SKM-1 (cell line): ENCODE results near the gene ZW10.
"Not testable (repeated sequence)": the region's sequence is repeated elsewhere in the genome, so short reads cannot be mapped to it uniquely, and the experiment has no call there.

Source experiments
- DNase-seq: peaks from one replicate; lab custom pipeline; 2025; ENCODE audit not compliant: unreplicated experiment; lab: John Stamatoyannopoulos, UW

The ZW10 gene

DNA sequence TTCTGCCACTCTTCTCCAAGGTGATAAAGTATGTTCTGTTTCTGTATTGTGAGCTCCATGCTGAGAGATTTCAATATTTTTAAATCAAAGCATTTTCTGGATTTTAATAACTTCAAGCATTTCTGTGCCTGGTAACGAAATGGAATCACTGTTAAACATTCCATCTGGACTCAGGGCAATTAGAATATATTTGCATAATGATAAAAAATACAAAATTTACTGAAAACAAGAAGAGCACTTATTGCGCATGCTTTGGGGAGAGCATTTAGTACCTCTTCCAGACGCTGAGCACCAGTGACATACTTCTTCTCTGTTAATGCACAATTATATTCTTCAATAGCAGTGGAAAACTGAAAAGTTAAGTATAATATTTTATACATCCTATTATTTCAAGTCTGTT is 13.3 kb downstream of the ZW10 start:
- DNase-seq = no peak

DNA sequence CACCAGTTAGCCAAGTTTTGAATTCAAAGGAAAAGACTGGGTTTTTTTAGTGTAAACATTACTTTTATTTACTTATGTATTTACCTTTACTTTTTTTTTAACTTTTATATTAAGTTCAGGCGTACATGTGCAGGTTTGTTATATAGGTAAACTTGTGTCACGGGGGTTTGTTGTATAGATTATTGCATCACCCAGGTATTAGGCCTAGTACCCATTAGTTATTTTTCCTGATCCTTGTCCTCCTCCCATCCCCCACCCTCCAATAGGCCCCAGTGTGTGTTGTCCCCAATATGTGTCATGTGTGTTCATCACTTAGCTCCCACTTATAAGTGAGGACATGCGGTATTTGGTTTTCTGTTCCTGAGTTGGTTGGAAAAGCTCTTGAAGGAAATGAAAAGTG is 20.6 kb downstream of the ZW10 start:
- DNase-seq = no peak

DNA sequence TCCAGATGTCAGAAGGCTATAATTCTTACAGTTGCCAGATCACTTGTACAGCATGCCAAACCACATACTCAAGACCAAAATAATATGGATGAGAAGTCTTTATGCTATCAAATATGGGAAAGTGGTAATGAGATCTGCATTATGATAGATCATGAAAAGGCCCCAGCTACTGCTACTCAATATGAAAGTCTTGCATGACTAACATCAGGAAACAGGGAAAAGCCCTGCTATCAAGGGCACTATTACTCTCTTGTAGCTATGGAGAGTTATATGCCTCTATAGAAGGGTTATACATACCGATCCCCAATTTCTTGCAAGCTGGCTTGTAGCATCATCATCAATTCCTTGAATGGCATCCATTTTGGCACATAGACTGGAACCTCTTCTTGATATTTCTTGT is 37.2 kb downstream of the ZW10 start:
- no peak for DNase-seq

DNA sequence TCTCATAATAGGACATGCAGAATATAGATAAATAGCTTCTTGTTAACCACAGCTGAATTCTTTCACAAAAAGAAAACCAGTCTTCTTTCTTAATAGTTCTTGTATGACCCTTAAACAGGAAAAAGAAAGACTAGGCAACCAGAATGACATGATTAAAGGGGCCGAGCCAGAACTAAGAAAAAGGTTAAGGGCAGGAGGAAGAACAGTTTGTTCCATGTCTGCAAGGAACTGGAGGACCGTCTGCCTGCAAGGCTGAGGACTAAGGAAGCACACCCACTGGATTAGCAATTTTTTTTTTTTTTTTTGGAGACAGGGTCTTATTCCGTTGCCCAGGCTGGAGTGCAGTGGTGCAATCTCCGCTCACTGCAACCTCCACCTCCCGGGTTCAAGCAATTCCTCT is 41.4 kb downstream of the ZW10 start:
- no peak for DNase-seq

DNA sequence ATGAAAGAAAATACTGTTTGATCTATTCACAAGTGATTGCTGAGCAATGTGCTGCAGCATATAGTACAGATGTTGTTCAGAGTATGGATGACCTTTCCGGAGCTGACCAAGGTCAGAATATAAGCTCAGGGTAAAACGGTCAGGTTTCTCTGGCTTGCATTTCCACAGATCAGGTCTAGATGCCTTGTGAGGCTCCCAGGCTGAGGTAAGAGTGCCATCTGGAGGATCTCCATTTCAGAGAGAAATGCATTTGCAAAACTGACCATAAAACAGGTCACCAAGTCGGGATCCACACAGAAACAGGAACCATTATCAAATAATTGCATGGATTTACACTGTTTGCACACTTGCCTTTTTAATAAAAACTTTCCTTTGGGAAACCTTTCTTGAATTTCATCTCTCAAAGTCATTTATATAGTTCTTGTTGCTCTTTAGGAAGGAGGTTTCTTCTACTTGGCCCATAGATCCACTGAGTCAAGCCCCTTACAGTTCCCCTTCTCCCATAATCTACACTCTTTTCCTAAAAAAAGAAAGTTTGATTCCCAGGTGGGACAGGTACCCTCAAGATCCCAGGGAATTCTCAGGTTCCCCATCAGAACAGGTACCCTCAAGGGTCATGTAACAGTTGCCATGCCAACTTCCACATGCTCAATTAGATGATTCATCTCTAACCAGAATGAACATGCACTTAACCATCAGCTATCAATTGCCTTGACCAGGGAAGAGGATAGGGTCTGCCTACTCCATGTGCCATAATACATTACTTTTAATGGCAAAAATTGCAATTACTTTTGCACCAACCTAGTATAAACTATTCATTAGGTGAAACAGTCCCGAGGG is 42.4 kb downstream of the ZW10 start:
- no peak for DNase-seq

DNA sequence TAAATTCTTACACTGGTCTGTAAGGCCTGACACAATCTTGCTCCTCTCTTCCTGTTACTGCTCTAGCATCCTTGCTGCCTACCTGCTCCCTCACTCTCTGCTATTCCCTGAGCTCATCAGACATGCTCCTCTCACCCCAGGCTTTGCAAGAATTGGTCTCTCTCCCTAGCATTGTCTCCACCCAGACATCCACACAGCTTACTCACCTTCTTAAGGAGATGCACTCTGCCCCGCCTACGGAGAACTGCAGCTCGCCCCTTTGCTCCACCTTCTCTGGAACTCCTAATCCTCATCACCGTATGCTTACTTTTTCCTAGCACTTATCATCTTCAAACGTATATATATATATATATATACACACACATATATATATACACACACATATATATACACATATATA is 44.0 kb downstream of the ZW10 start:
- DNase-seq = no peak

DNA sequence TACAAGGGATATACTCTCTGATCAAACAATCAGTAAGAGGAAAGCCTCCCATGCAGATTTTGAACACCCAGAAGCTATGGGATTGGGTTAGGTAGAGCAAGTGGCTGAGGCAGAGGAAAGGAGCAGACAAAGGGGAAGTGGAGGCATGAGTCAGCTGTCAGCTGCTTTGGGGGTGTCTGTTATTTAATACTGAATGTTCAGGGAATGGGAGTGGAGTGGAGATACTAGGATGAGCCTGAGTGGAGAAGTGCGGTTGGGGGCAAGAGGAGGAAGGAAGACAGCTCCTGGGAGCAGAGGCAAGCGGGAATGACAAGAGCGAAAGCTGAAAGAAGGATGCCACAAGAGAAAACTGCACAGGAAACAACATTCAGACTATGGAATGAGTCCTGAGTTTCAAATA is 44.7 kb downstream of the ZW10 start:
- DNase-seq = peak; percentile 10

DNA sequence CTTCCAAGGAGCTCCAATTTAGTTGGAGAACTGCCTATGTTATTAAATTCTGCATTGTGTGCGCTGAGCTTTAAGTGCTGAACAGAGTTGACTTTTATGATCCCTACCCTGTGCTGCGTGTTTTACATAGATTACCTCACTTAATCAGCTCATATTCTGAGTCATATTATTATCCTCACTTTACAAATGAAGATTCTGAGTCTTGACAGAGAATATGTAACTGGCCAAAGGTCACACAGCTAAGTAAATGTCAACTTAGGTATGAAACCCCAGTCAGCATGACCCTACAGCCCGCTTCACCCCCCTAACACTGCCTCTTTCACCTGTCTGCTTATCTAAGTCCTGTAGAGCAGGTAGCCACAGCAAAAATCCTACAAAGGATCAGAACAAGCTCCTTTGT is 47.6 kb downstream of the ZW10 start:
- DNase-seq = no peak

DNA sequence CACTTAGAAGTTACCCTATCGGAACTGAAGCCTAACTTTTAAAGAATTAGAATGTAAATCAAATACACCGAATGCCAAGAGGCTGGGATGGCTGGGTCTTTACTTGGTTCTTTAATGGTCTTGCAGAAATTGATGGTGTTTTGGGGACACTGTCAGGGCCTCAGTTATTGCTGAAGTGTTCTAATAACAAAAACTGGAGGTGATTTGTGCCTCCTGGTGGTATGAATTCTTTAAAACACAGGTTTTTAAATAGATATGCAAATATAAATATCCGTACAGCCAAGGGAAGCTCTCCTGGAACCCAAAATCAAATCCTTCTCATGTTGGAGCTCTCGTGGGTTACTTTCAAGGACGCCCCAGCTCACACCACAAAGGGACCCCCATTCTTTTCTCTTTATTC is 48.1 kb downstream of the ZW10 start:
- no peak for DNase-seq

DNA sequence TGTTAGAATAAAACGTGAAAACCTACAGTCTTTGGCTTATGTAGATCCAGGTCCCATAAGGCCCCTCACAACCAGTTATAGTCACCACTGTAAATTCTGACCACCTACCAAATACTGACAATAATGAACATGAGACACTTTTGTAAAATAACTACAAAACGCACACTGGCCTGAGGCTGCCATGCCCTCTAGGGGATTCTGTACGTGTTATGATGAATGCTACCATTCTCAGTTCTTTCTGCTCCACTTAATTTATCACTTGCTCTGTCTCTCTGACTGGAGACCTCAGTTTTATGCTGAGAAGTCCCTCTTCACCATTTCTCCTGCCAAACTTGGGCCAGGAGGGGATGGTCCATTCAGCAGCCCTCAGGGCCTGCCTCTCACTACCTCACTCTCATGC is 48.7 kb downstream of the ZW10 start:
- no peak for DNase-seq

DNA sequence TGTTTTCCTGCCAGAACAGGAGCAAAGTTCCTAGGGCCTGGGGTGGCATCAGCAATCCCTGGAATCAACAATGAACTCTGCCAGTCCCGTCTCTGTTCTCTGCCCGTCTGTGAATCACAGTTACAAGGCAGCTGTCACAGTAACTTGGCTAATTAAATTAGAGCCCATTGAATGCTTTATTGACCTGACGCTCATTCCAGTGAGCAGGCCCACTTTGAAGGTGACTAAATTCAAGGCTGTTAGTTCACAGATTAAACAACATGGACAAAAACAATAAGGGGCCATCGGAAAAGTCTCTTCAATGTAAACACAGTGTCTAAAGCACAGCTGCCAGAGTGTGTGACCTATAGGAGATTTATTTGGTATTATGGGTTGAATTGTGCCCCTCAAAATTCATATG is 49.7 kb downstream of the ZW10 start:
- no peak for DNase-seq

DNA sequence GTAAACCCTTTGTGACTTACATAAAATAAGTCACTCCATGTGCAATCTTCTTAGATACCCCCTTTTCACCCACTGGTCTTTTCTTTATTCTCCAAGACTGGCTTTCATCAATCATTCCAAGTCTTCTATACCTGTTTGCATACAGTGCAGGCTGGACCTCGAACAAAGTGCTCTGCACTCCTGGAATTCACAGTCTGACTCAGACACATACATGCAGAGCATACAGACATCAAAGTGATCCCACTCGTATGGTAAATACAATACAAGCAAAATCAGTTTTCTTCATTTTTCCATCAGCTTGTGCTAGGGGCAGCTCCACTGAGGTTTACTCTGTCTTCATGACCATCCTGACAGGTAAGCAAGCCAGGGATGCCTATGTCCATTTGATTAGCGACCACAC is 50.6 kb downstream of the ZW10 start:
- no peak for DNase-seq

DNA sequence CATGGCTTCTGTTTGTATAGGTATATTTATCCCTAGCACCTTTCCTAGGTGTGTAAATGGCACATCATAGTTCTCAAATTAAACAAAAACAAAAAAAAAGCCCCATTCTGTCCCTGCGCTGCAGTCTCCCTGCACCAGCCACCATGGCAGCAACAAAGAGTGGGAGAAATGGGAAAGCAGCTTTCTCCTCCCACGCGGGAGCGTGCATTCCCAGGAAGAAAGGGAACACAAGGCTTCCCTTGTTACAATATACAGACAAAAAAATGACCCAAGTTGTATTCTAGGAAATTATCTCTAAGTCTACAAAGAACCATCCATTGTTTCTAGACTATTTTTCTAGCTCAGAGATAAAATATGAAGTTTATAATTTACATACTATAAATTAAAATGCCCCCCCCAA is 51.3 kb downstream of the ZW10 start:
- DNase-seq = no peak

DNA sequence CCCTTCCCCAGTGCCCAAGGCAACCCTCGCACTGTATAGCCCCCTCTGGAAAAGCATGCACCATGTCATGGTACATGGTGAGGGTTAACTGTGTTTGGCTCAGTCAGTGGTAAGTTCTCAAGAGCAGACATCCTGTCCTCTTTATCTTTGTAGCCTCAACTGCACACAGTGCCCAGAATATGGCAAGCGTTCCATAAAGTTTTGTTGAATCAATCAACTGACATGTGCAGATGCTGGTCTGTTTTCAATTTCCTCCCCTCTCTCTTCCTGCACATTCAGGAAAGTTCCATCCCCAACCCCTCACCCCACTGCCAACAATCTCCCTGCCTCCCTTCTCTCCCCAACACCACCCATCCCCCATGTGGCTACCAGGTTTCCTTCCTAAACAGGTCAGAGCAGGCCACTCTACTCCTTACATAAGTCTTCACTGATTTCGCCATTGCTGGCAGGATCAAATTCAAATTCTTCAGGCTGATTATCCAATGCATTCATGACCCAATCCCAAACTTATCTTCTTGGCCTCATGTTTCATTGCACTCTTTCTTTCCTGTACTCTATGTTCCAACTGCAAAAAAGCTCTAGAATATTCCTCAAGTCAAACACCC is 51.9 kb downstream of the ZW10 start:
- no peak for DNase-seq

DNA sequence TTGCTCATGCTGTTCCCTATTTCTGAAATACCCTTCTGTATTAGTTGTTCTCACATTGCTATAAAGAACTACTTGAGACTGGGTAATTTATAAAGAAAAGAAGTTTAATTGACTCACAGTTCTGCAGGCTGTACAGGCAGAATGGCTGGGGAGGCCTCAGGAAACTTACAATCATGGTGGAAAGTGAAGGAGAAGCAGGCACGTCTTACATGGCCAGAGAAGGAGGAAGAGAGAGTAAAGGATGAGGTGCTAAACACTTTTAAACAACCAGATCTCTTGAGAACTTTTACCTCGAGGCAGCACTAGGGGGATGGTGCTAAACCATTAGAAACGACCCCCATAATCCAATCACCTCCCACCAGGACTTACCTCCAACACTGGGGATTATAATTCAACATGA is 53.0 kb downstream of the ZW10 start:
- not testable (repeated sequence) for DNase-seq

DNA sequence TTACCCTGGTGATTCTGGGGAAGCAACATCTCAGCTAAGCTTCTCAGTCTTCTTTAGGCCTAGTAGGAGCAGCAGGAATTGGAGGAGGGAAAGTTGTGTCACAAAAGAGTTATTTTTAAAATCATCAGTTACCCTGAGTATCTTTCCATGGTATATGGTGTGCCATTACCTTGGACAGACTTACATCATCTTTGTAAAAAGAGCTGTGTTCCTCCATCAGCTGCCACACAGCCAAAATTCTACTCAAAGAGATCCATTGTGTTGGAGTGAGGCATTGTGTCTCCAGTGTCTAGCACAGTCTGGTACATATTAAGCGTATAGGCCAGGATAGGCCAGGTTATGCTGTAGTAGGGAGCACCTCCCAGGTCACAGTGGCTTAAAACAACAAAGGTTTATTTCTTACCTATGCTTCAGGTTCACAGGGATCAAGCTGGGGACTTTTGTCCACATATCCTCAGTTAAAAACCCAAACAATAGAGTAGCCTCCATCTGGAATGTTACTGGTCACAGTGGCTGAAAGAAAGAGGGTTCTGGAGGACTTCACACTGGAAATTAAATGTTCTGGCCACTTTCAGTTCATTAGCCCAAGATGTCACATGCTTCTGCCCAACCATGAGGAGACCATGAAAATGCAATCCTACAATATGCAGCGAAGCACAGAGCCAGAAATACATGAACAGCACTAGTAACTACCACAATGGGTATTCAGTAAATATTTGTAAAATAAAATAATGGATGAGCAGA is 57.4 kb downstream of the ZW10 start:
- DNase-seq = no peak

DNA sequence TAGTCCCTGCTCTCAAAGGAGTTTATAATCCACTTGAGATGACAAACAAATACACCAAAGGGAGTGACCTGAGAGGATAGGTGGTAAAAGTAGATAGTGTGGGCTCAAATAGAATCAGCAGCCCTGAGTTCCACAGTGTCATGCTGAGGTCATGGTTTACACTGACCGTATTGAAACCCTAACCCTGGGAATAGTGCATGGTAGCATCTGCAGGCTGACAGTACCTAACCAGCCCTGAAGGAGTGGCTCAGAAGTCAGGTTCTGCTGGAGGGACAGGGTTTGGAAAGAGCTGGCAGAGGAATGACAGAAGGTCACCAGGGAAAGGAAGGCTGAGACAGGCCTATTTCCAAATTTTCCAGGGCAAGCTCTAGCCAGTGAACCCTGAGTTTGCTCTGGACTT is 58.2 kb downstream of the ZW10 start:
- no peak for DNase-seq

DNA sequence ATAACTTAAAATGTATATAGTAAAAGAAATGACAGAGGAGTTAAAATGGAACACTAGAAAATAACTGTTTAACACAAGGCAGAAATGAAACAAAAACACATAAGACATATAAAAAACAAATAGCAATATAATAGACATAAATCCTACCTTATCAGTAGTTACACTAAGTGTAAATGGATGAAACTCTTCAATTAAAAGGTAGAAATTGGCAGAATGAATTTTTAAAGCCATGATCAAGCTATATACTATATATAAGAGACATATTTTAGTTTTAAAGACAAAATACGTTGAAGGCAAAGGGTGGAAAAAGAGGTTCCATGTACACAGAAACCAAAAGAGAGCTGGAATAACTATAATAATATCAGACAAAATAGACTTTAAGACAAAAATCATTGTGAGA is 62.5 kb downstream of the ZW10 start:
- no peak for DNase-seq

DNA sequence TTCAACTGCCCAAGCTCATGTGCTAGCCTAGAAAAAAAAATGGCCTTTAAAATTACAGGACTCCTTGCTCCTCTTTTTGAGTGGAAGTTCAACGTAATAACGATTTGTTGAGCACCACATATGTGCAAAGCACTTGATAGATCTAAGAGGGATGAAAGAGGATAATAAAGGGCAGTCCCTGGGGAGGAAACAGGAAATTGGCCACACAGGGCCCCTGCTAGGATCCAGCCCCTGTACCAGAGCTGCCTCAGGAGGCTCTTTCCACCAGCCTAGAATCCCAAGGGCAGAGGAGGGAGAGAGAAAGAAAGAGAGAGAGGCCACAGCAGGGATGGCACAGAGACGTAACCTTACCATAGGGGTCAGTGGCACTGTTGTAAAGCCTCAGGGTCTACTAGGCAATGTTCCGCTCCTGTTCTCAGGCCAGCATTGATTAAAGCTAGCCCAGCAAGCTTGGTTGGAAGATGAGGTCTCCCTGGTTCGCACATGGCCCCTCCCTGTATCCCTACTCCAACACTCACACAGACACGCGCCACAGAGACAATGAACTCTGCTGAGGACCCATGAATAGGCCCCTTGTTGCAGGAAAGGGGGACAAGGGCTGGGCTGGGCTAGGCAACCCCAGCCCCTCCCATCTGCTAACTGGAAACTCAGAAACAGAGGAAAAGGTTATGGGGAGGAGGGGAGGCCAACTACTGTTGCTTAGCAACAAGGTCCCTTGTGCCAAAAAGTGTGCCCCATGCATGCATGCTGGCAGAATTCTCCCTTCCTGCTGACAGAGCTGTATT is 67.4 kb downstream of the ZW10 start, which contains the start of gene TMPRSS5:
TMPRSS5 (minus strand) TSS at position 438 of the 785 bp plus-strand sequence; CDS start at position 354, 84 bp downstream.
- no peak for DNase-seq

DNA sequence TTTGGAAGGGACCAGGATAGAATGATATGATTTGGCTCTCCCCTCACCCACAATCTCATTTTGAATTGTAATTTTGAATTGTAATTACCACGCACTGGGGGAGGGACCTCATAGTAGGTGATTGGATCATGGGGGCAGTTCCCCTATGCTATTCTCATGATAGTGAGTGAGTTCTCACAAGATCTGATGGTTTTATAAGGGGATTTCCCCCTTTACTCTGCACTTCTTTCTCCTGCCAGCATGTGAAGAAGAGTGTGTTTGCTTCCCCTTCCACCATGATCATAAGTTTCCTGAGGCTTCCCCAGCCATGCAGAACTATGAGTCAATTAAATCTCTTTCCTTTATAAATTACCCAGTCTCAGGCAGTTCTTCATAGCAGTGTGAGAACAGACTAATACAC is 69.9 kb downstream of the ZW10 start:
- DNase-seq = not testable (repeated sequence)

DNA sequence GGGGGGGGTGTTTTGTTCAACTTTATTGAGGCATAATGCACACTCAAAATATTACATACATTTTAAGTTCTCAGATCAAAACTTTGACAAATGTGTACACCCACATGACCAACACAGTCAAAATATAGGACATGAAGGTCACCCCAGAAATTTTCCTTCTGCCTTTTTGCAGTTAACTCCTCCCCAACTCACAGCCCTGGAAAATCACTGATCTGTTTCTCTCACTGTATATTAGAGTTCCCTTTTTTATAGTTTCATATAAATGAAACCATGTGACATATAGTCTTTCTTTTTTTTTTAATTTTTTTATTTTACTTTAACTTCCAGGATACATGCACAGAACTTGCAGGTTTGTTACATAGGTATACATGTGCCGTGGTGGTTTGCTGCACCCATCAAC is 72.0 kb downstream of the ZW10 start:
- no peak for DNase-seq
